ENCODE data around the gene TMEM80.
A peak's percentile ranks its signal among the peaks of the same experiment; 100 is the strongest.
"Not testable (repeated sequence)": the region's sequence is repeated elsewhere in the genome, so short reads cannot be mapped to it uniquely, and the experiment has no call there.

Gene TMEM80

GRCh38 chr11:695538-696248, at the start of gene TMEM80:
TSS of gene TMEM80 (plus strand) at chr11:695816. CDS start at chr11:695828, 12 bp downstream.
- H4K20me1 ChIP-seq (ENCODE audit: insufficient read depth, low read length): peaks cover 9% of the 10 kb centered on the region; the same call in 1 of the 2 replicates
- no peak for TF ChIP-seq EZH2phosphoT487 (IDR thresholded peaks at IDR 0.05; ENCODE audit: low read depth)
- TF ChIP-seq, protein P1, sequence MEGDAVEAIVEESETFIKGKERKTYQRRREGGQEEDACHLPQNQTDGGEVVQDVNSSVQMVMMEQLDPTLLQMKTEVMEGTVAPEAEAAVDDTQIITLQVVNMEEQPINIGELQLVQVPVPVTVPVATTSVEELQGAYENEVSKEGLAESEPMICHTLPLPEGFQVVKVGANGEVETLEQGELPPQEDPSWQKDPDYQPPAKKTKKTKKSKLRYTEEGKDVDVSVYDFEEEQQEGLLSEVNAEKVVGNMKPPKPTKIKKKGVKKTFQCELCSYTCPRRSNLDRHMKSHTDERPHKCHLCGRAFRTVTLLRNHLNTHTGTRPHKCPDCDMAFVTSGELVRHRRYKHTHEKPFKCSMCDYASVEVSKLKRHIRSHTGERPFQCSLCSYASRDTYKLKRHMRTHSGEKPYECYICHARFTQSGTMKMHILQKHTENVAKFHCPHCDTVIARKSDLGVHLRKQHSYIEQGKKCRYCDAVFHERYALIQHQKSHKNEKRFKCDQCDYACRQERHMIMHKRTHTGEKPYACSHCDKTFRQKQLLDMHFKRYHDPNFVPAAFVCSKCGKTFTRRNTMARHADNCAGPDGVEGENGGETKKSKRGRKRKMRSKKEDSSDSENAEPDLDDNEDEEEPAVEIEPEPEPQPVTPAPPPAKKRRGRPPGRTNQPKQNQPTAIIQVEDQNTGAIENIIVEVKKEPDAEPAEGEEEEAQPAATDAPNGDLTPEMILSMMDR (IDR thresholded peaks at IDR 0.05; ENCODE audit: low read depth, low read length): no peak
- peak within 1 kb of the TSS; percentile 90 for H3K27ac ChIP-seq (ENCODE audit: low read length)
- no peaks in the 10 kb centered on the region for H3K9me3 ChIP-seq (ENCODE audit: insufficient read depth, low read length)
- H2AFZ ChIP-seq (ENCODE audit: low read depth, low read length): peak within 1 kb of the TSS; percentile 65; the same call in 1 of the 2 replicates
- peak within 1 kb of the TSS; percentile 90 for H3K4me2 ChIP-seq (ENCODE audit: low read length)
- H3K4me3 ChIP-seq (ENCODE audit: low read length): peak within 1 kb of the TSS; percentile 81
- H3K36me3 ChIP-seq (replicated peaks; ENCODE audit: low read depth, low read length): no peaks in the 10 kb centered on the region
- peak within 1 kb of the TSS; percentile 91 for H3K9ac ChIP-seq (ENCODE audit: low read length)
- H3K4me1 ChIP-seq (ENCODE audit: low read length): peaks cover 35% of the 10 kb centered on the region
- no peaks in the 10 kb centered on the region for H3K27me3 ChIP-seq (ENCODE audit: low read depth, low read length)
- peaks cover 52% of the 10 kb centered on the region for H3K79me2 ChIP-seq (ENCODE audit: low read length)

DNA sequence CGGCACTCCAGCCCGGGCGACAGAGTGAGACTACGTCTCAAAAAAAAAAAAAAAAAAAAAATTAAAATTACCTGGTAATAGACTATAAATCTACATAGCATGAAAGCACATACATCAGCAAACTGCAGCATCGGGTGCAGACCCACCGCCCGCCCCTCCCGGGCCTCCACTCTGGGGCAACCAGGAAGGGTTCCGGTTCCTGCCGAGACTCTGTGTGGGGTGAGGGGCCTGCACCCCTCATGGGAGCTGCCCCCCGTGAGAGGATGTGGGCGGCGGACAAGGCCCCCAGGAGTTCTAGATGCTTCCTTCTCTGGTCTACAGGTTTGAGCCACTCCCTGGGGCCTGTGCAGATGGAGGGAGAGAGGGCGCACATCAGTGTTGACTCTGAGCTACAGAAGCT, 49.4 kb upstream of the TMEM80 start:
- Histone ChIP-seq H3K27ac (ENCODE audit: low read length) (no peak overlapping the region), H3K9ac (ENCODE audit: low read length) (no peak overlapping the region), H3K4me2 (ENCODE audit: low read length) (no peak overlapping the region)

DNA sequence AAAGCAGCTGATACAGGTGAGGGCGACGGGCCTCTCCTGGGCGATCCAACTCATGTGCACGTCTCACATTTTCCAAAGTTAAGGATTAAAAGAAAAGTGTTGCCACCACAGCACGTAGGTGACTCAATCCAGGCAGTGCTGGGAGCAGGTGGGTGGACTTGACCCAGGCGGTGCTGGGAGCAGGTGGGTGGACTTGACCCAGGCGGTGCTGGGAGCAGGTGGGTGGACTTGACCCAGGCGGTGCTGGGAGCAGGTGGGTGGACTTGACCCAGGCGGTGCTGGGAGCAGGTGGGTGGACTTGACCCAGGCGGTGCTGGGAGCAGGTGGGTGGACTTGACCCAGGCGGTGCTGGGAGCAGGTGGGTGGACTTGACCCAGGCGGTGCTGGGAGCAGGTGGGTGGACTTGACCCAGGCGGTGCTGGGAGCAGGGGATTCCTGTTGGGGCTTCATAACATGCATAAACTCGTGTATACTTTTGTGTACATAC, 47.9 kb upstream of the TMEM80 start:
- H3K36me3 ChIP-seq (replicated peaks; ENCODE audit: low read depth, low read length); H4K20me1 ChIP-seq (ENCODE audit: insufficient read depth, low read length): not testable (repeated sequence)

More for the DNA sequence above, 49.4 kb upstream of the TMEM80 start:
- H3K27me3 ChIP-seq (ENCODE audit: low read depth, low read length): no peaks in the 10 kb centered on the region
- no peaks in the 10 kb centered on the region for H4K20me1 ChIP-seq (ENCODE audit: insufficient read depth, low read length)
- peaks cover 10% of the 10 kb centered on the region for H3K36me3 ChIP-seq (replicated peaks; ENCODE audit: low read depth, low read length)
- H3K4me1 ChIP-seq (ENCODE audit: low read length): no peaks in the 10 kb centered on the region
- TF ChIP-seq EZH2phosphoT487 (IDR thresholded peaks at IDR 0.05; ENCODE audit: low read depth): no peak
- TF ChIP-seq, protein P1 (IDR thresholded peaks at IDR 0.05; ENCODE audit: low read depth, low read length): no peak
- no peaks in the 10 kb centered on the region for H3K79me2 ChIP-seq (ENCODE audit: low read length)
- H3K9me3 ChIP-seq (ENCODE audit: insufficient read depth, low read length): no peaks in the 10 kb centered on the region
- no peak overlapping the region for H3K4me3 ChIP-seq (ENCODE audit: low read length)
- H2AFZ ChIP-seq (ENCODE audit: low read depth, low read length): no peak overlapping the region

DNA sequence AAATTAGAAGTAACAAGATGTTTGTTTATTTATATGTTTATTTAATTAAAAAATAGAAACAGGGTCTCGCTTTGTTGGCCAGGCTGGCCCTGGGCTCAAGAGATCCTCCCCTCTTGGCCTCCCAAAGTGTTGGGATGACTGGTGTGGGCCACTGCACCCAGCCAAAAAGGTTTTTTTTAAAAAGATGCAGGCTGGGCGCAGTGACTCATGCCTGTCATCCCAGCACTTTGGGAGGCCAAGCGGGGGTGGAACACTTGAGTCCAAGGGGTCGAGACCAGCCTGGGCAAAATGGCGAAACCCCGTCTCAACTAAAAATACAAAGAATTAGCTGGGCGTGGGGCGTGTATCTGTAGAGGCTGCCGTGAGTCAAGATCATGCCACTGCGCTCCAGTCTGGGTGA, 45.1 kb upstream of the TMEM80 start:
- no peaks in the 10 kb centered on the region for H4K20me1 ChIP-seq (ENCODE audit: insufficient read depth, low read length)
- H3K4me1 ChIP-seq (ENCODE audit: low read length): no peaks in the 10 kb centered on the region
- no peak overlapping the region for H3K4me3 ChIP-seq (ENCODE audit: low read length)
- H3K9ac ChIP-seq (ENCODE audit: low read length): no peak overlapping the region
- no peaks in the 10 kb centered on the region for H3K79me2 ChIP-seq (ENCODE audit: low read length)
- H3K27me3 ChIP-seq (ENCODE audit: low read depth, low read length): no peaks in the 10 kb centered on the region
- H2AFZ ChIP-seq (ENCODE audit: low read depth, low read length): no peak overlapping the region
- no peaks in the 10 kb centered on the region for H3K9me3 ChIP-seq (ENCODE audit: insufficient read depth, low read length)
- no peak for TF ChIP-seq EZH2phosphoT487 (IDR thresholded peaks at IDR 0.05; ENCODE audit: low read depth)
- TF ChIP-seq, protein P1 (IDR thresholded peaks at IDR 0.05; ENCODE audit: low read depth, low read length): no peak
- peaks cover 6% of the 10 kb centered on the region for H3K36me3 ChIP-seq (replicated peaks; ENCODE audit: low read depth, low read length)
- H3K27ac ChIP-seq (ENCODE audit: low read length): no peak overlapping the region
- H3K4me2 ChIP-seq (ENCODE audit: low read length): no peak overlapping the region

More for the DNA sequence above, 47.9 kb upstream of the TMEM80 start:
- not testable (repeated sequence) for H3K9ac ChIP-seq (ENCODE audit: low read length); H3K9me3 ChIP-seq (ENCODE audit: insufficient read depth, low read length); H3K4me1 ChIP-seq (ENCODE audit: low read length); H3K79me2 ChIP-seq (ENCODE audit: low read length); H2AFZ ChIP-seq (ENCODE audit: low read depth, low read length); H3K4me2 ChIP-seq (ENCODE audit: low read length); H3K27ac ChIP-seq (ENCODE audit: low read length); H3K27me3 ChIP-seq (ENCODE audit: low read depth, low read length); H3K4me3 ChIP-seq (ENCODE audit: low read length)

GRCh38 chr11:653136-653535, 42.5 kb upstream of the TMEM80 start:
- H3K4me1 ChIP-seq (ENCODE audit: low read length); H3K4me2 ChIP-seq (ENCODE audit: low read length); H3K36me3 ChIP-seq (replicated peaks; ENCODE audit: low read depth, low read length); H3K9ac ChIP-seq (ENCODE audit: low read length); H3K27me3 ChIP-seq (ENCODE audit: low read depth, low read length); H3K79me2 ChIP-seq (ENCODE audit: low read length); H3K27ac ChIP-seq (ENCODE audit: low read length); H3K9me3 ChIP-seq (ENCODE audit: insufficient read depth, low read length); H3K4me3 ChIP-seq (ENCODE audit: low read length); H4K20me1 ChIP-seq (ENCODE audit: insufficient read depth, low read length); H2AFZ ChIP-seq (ENCODE audit: low read depth, low read length): not testable (repeated sequence)
